ENCODE results near the gene DCUN1D2.

DCUN1D2 gene

GRCh38 chr13:113427562-113428468 is 62.7 kb downstream of the DCUN1D2 start:
- H3K4me3 ChIP-seq (replicated peaks; ENCODE audit: insufficient read depth, low read length), result no peak overlapping the region
- peaks cover 3% of the 10 kb centered on the region for H3K27me3 ChIP-seq (ENCODE audit: insufficient read depth, poor library complexity, severe bottlenecking)
- no peak overlapping the region for H3K27ac ChIP-seq (replicated peaks)
- DNase-seq (ENCODE audit: low read depth in 1 of 2, low spot score in 1 of 2), result no peak
- TF ChIP-seq POLR2AphosphoS5 (IDR thresholded peaks at IDR 0.05; ENCODE audit: low read depth), result no peak
- no peak for TF ChIP-seq GABPA (IDR thresholded peaks at IDR 0.05; ENCODE audit: low read depth)
- no peak for TF ChIP-seq SPI1 (IDR thresholded peaks at IDR 0.05; ENCODE audit: borderline replicate concordance, low read depth)
- TF ChIP-seq REST (IDR thresholded peaks at IDR 0.05; ENCODE audit: insufficient replicate concordance, low read depth), result no peak
- TF ChIP-seq, protein P1, sequence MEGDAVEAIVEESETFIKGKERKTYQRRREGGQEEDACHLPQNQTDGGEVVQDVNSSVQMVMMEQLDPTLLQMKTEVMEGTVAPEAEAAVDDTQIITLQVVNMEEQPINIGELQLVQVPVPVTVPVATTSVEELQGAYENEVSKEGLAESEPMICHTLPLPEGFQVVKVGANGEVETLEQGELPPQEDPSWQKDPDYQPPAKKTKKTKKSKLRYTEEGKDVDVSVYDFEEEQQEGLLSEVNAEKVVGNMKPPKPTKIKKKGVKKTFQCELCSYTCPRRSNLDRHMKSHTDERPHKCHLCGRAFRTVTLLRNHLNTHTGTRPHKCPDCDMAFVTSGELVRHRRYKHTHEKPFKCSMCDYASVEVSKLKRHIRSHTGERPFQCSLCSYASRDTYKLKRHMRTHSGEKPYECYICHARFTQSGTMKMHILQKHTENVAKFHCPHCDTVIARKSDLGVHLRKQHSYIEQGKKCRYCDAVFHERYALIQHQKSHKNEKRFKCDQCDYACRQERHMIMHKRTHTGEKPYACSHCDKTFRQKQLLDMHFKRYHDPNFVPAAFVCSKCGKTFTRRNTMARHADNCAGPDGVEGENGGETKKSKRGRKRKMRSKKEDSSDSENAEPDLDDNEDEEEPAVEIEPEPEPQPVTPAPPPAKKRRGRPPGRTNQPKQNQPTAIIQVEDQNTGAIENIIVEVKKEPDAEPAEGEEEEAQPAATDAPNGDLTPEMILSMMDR (IDR thresholded peaks at IDR 0.05; ENCODE audit: insufficient read depth, low read length), result no peak

GRCh38 chr13:113426591-113426986 is 63.9 kb downstream of the DCUN1D2 start:
- peaks cover 3% of the 10 kb centered on the region for H3K27me3 ChIP-seq (ENCODE audit: insufficient read depth, poor library complexity, severe bottlenecking)
- TF ChIP-seq POLR2AphosphoS5 (IDR thresholded peaks at IDR 0.05; ENCODE audit: low read depth) (no peak), SPI1 (IDR thresholded peaks at IDR 0.05; ENCODE audit: borderline replicate concordance, low read depth) (no peak), GABPA (IDR thresholded peaks at IDR 0.05; ENCODE audit: low read depth) (no peak), REST (IDR thresholded peaks at IDR 0.05; ENCODE audit: insufficient replicate concordance, low read depth) (no peak)
- TF ChIP-seq, protein P1 (IDR thresholded peaks at IDR 0.05; ENCODE audit: insufficient read depth, low read length), result no peak
- H3K4me3 ChIP-seq (replicated peaks; ENCODE audit: insufficient read depth, low read length), result no peak overlapping the region
- no peak overlapping the region for H3K27ac ChIP-seq (replicated peaks)
- no peak for DNase-seq (ENCODE audit: low read depth in 1 of 2, low spot score in 1 of 2)

- peaks cover 3% of the 10 kb centered on the region for H3K27me3 ChIP-seq (ENCODE audit: insufficient read depth, poor library complexity, severe bottlenecking)
Measured at GRCh38 chr13:113425941-113426590, 64.4 kb downstream of the DCUN1D2 start.

More at GRCh38 chr13:113425941-113426590, 64.4 kb downstream of the DCUN1D2 start:
- H3K27ac ChIP-seq (replicated peaks), result no peak overlapping the region
- no peak overlapping the region for H3K4me3 ChIP-seq (replicated peaks; ENCODE audit: insufficient read depth, low read length)
- no peak for TF ChIP-seq POLR2AphosphoS5 (IDR thresholded peaks at IDR 0.05; ENCODE audit: low read depth)
- no peak for TF ChIP-seq SPI1 (IDR thresholded peaks at IDR 0.05; ENCODE audit: borderline replicate concordance, low read depth)
- TF ChIP-seq GABPA (IDR thresholded peaks at IDR 0.05; ENCODE audit: low read depth), result no peak
- TF ChIP-seq, protein P1 (IDR thresholded peaks at IDR 0.05; ENCODE audit: insufficient read depth, low read length), result no peak
- DNase-seq (ENCODE audit: low read depth in 1 of 2, low spot score in 1 of 2), result no peak

Measured in HL-60 (cell line).